ENCODE data around the gene OVCH1.

The OVCH1 gene

GRCh38 chr12:29517264-29517663 is 19.8 kb upstream of the OVCH1 start:
- TF ChIP-seq ZNF274 (IDR thresholded peaks at IDR 0.05; ENCODE audit: low read depth, low read length): no peak
- H3K4me3 ChIP-seq (ENCODE audit: low read length): no peak overlapping the region

GRCh38 chr12:29516431-29516875 is 19.0 kb upstream of the OVCH1 start:
- no peak overlapping the region for H3K4me3 ChIP-seq (ENCODE audit: low read length)
- no peak for TF ChIP-seq ZNF274 (IDR thresholded peaks at IDR 0.05; ENCODE audit: low read depth, low read length)

GRCh38 chr12:29510591-29511185 is 13.2 kb upstream of the OVCH1 start:
- TF ChIP-seq ZNF274 (IDR thresholded peaks at IDR 0.05; ENCODE audit: low read depth, low read length): no peak
- H3K4me3 ChIP-seq (ENCODE audit: low read length): no peak overlapping the region

- TF ChIP-seq ZNF274 (IDR thresholded peaks at IDR 0.05; ENCODE audit: low read depth, low read length): no peak
- H3K4me3 ChIP-seq (ENCODE audit: low read length): no peak overlapping the region
Observed at GRCh38 chr12:29509503-29509902, 12.0 kb upstream of the OVCH1 start.

- no peak for TF ChIP-seq ZNF274 (IDR thresholded peaks at IDR 0.05; ENCODE audit: low read depth, low read length)
Observed at GRCh38 chr12:29508949-29509348, 11.5 kb upstream of the OVCH1 start.

GRCh38 chr12:29505122-29505521 is 7.6 kb upstream of the OVCH1 start:
- TF ChIP-seq ZNF274 (IDR thresholded peaks at IDR 0.05; ENCODE audit: low read depth, low read length): no peak
- H3K4me3 ChIP-seq (ENCODE audit: low read length): no peak overlapping the region

More at GRCh38 chr12:29508949-29509348, 11.5 kb upstream of the OVCH1 start:
- H3K4me3 ChIP-seq (ENCODE audit: low read length): no peak overlapping the region

GRCh38 chr12:29503283-29503682 is 5.8 kb upstream of the OVCH1 start:
- no peak overlapping the region for H3K4me3 ChIP-seq (ENCODE audit: low read length)
- no peak for TF ChIP-seq ZNF274 (IDR thresholded peaks at IDR 0.05; ENCODE audit: low read depth, low read length)

GRCh38 chr12:29499235-29499634 is 1.7 kb upstream of the OVCH1 start:
- no peak for TF ChIP-seq ZNF274 (IDR thresholded peaks at IDR 0.05; ENCODE audit: low read depth, low read length)
- H3K4me3 ChIP-seq (ENCODE audit: low read length): no peak overlapping the region

GRCh38 chr12:29492891-29493290 is 4.6 kb downstream of the OVCH1 start:
- TF ChIP-seq ZNF274 (IDR thresholded peaks at IDR 0.05; ENCODE audit: low read depth, low read length): no peak
- no peak overlapping the region for H3K4me3 ChIP-seq (ENCODE audit: low read length)

- no peak for TF ChIP-seq ZNF274 (IDR thresholded peaks at IDR 0.05; ENCODE audit: low read depth, low read length)
- no peak overlapping the region for H3K4me3 ChIP-seq (ENCODE audit: low read length)
Observed at GRCh38 chr12:29486972-29487371, 10.5 kb downstream of the OVCH1 start.

GRCh38 chr12:29463198-29463597 is 34.3 kb downstream of the OVCH1 start:
- no peak for TF ChIP-seq ZNF274 (IDR thresholded peaks at IDR 0.05; ENCODE audit: low read depth, low read length)
- no peak overlapping the region for H3K4me3 ChIP-seq (ENCODE audit: low read length)

- no peak for TF ChIP-seq ZNF274 (IDR thresholded peaks at IDR 0.05; ENCODE audit: low read depth, low read length)
Observed at GRCh38 chr12:29460082-29460481, 37.4 kb downstream of the OVCH1 start.

GRCh38 chr12:29455087-29455486 is 42.4 kb downstream of the OVCH1 start:
- no peak for TF ChIP-seq ZNF274 (IDR thresholded peaks at IDR 0.05; ENCODE audit: low read depth, low read length)
- H3K4me3 ChIP-seq (ENCODE audit: low read length): no peak overlapping the region

More at GRCh38 chr12:29460082-29460481, 37.4 kb downstream of the OVCH1 start:
- no peak overlapping the region for H3K4me3 ChIP-seq (ENCODE audit: low read length)

GRCh38 chr12:29451888-29452287 is 45.6 kb downstream of the OVCH1 start:
- no peak for TF ChIP-seq ZNF274 (IDR thresholded peaks at IDR 0.05; ENCODE audit: low read depth, low read length)
- H3K4me3 ChIP-seq (ENCODE audit: low read length): no peak overlapping the region

- no peak overlapping the region for H3K4me3 ChIP-seq (ENCODE audit: low read length)
- TF ChIP-seq ZNF274 (IDR thresholded peaks at IDR 0.05; ENCODE audit: low read depth, low read length): no peak
Observed at GRCh38 chr12:29448157-29448556, 49.3 kb downstream of the OVCH1 start.
